Upper lobe of right lung (tissue), 1 donor: Measurements from ENCODE around the gene EPAS1. TPM values are rescaled to one million over a fixed set of nuclear protein-coding genes. Genes with fewer than 3 reads are reported as not detected.

Experiments used
- ATAC-seq: fragments of 200-7000 bp; cut with Tn5 transposase; one replicate; pipeline ENCODE4 v1.9.1; 2020; ENCODE audit warnings: mild to moderate bottlenecking, moderate library complexity
- DNase-seq: peaks from one replicate; pipeline ENCODE4 v3.0.0-alpha.2; 2020
- H3K27ac ChIP-seq: fragments of 200-600 bp; one replicate; pipeline ENCODE4 v1.8.0; 2022
- H3K27me3 ChIP-seq: fragments of 200-600 bp; one replicate; pipeline ENCODE4 v1.8.0; 2022; ENCODE audit warnings: mild to moderate bottlenecking
- H3K36me3 ChIP-seq: fragments of 200-600 bp; one replicate; pipeline ENCODE4 v1.8.0; 2022
- H3K4me1 ChIP-seq: fragments of 200-600 bp; one replicate; pipeline ENCODE4 v1.8.0; 2022
- H3K4me3 ChIP-seq: fragments of 200-600 bp; one replicate; pipeline ENCODE4 v1.8.0; 2022; ENCODE audit warnings: mild to moderate bottlenecking
- H3K9me3 ChIP-seq: fragments of 200-600 bp; one replicate; pipeline ENCODE4 v1.8.0; 2022
- intact Hi-C: fragments of 100-400 bp; cut with DNase I; formaldehyde crosslinking; loops from one replicate; pipeline ENCODE4 v1.11.0; 2022
- total RNA-seq: library from RNA; stranded (reverse); fragmentation: NEBNext Ultra II Directional; extraction: Animal tissue kit (Norgen Biotek cat#: 25700); gene quantifications from one replicate; pipeline ENCODE4 v1.2.1, GENCODE V29; 2021
- TF ChIP-seq, protein P1 (sequence below): fragments of 200-600 bp; IDR thresholded peaks from one replicate; pipeline ENCODE4 v1.8.0; 2022; ENCODE audit warnings: antibody characterized with exemption
- donor health status: DM: no; HTN: yes; CAD: no; lungs with severe emphysema.

The EPAS1 gene
- total RNA-seq, 1 donor from 2014 or later, result 1,593 TPM

DNA sequence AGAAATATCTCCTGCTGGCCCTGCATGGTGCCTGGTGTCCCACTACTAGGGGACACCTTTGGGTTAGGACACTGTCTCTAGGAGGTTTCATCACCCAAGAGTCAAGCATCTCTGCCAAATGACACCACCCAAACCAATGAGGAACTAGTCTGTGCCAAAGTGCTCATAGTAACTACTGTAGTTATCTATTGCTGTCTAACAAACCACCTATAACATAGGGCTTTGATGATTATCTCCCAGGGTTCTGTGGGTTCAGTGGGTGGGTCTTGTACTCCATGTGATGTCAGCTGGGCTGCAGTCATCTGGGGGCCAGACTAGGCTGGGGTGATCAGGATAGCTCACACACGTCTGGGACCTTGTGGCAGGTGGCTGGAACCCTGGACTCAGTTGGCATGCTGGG lies 59.8 kb downstream of the EPAS1 start:
- no peaks in the 10 kb centered on the region for H3K9me3 ChIP-seq
- no peak overlapping the region for H3K27ac ChIP-seq
- peaks cover 99% of the 10 kb centered on the region for H3K36me3 ChIP-seq
- no peak overlapping the region for H3K4me3 ChIP-seq
- peaks cover 28% of the 10 kb centered on the region for H3K4me1 ChIP-seq
- no peak for ATAC-seq
- H3K27me3 ChIP-seq, result no peaks in the 10 kb centered on the region
- intact Hi-C loops, result loop anchor here (10.0 kb wide), 1 partner anchor 52 kb away; no protein-coding TSS in a partner anchor
- TF ChIP-seq, protein P1, sequence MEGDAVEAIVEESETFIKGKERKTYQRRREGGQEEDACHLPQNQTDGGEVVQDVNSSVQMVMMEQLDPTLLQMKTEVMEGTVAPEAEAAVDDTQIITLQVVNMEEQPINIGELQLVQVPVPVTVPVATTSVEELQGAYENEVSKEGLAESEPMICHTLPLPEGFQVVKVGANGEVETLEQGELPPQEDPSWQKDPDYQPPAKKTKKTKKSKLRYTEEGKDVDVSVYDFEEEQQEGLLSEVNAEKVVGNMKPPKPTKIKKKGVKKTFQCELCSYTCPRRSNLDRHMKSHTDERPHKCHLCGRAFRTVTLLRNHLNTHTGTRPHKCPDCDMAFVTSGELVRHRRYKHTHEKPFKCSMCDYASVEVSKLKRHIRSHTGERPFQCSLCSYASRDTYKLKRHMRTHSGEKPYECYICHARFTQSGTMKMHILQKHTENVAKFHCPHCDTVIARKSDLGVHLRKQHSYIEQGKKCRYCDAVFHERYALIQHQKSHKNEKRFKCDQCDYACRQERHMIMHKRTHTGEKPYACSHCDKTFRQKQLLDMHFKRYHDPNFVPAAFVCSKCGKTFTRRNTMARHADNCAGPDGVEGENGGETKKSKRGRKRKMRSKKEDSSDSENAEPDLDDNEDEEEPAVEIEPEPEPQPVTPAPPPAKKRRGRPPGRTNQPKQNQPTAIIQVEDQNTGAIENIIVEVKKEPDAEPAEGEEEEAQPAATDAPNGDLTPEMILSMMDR, result no peak
- no peak for DNase-seq

DNA sequence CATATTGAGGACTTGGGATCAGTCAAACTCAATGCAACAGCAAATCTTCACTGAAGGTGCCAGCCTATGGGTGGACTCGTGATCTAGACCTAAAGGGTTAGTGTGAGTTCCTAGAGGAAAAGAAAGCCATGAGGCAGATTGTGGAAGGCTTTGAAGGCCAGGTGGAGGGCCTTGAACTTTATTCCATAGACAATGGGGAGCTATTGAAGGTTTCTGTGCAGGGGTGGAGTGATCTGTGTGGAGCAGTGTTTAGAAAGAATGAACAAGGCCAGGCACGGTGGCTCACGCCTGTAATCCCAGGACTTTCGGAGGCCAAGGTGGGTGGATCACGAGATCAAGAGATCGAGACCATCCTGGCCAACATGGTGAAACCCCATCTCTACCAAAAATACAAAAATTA lies 61.5 kb downstream of the EPAS1 start:
- intact Hi-C loops, result loop anchor here (10.0 kb wide), 1 partner anchor 54 kb away; no protein-coding TSS in a partner anchor
- H3K27me3 ChIP-seq, result no peaks in the 10 kb centered on the region
- H3K4me1 ChIP-seq, result peaks cover 26% of the 10 kb centered on the region
- H3K36me3 ChIP-seq, result peaks cover 96% of the 10 kb centered on the region
- no peak for ATAC-seq
- H3K9me3 ChIP-seq, result no peaks in the 10 kb centered on the region
- no peak for DNase-seq
- TF ChIP-seq, protein P1, result no peak
- no peak overlapping the region for H3K4me3 ChIP-seq
- no peak overlapping the region for H3K27ac ChIP-seq

DNA sequence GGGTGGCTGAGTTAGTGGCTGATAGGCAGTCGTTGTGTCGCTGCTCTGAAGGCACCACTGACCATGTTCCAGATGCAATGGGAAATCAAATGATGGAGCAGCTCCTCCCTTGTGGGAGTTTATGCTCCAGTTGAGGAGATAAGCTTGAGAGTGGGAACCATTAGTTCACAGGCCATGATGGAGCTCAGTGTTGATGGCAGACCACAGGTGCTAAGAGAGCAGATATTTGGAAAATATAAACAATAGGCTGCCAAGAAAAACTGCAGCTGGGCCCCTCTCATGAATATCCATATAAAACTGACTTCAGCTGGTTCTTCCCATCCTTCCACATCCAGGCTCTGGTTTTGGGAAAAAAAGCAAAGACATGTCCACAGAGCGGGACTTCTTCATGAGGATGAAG lies 63.1 kb downstream of the EPAS1 start:
- H3K27me3 ChIP-seq, result no peaks in the 10 kb centered on the region
- no peak overlapping the region for H3K27ac ChIP-seq
- TF ChIP-seq, protein P1, result no peak
- H3K36me3 ChIP-seq, result peaks cover 93% of the 10 kb centered on the region
- peaks cover 33% of the 10 kb centered on the region for H3K4me1 ChIP-seq
- no peaks in the 10 kb centered on the region for H3K9me3 ChIP-seq
- ATAC-seq, result no peak
- H3K4me3 ChIP-seq, result no peak overlapping the region
- DNase-seq, result no peak
- intact Hi-C loops, result loop anchor here (10.0 kb wide), 1 partner anchor 356 kb away; no protein-coding TSS in a partner anchor

DNA sequence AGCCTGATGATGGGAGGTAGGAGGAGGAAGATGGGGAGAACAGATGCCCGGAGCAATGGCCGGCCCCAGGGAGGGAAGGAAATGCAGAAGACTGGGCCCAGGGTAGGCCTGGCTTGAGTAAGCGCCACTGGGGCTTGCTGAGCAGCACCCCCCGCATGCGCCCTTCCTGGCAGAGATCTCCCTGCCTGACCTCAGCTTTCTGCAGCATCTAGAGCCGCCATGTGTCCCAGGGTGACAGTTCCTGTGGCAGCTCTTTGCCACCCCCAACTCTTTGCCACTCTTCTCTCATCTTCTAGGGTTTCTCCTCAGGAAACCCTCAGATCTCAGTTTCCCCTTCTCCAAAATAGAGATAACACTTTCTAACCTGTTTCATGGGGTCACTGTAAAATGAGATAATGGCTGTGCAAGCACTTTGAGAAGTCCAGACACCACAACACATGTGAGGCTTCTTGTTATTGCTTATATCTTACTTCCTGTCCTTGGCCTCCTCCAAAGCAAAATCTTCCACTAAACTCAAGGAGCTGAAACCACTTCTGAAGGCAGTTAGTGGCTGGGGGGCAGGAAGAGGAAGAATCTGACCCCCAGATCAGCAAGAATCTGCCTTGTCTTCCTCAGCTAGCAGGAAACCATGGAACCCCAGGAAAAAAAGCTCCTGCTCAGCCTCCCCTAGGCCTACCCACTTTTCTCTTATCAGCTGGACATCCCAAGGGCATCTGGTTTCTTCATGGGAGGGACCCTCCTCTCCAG lies 64.9 kb downstream of the EPAS1 start:
- no peak overlapping the region for H3K27ac ChIP-seq
- ATAC-seq, result no peak
- H3K9me3 ChIP-seq, result no peaks in the 10 kb centered on the region
- intact Hi-C loops, result loop anchor here (10.0 kb wide), 1 partner anchor 357 kb away; no protein-coding TSS in a partner anchor
- TF ChIP-seq, protein P1, result no peak
- peaks cover 93% of the 10 kb centered on the region for H3K36me3 ChIP-seq
- no peaks in the 10 kb centered on the region for H3K27me3 ChIP-seq
- H3K4me1 ChIP-seq, result peaks cover 45% of the 10 kb centered on the region
- H3K4me3 ChIP-seq, result no peak overlapping the region
- DNase-seq, result no peak

DNA sequence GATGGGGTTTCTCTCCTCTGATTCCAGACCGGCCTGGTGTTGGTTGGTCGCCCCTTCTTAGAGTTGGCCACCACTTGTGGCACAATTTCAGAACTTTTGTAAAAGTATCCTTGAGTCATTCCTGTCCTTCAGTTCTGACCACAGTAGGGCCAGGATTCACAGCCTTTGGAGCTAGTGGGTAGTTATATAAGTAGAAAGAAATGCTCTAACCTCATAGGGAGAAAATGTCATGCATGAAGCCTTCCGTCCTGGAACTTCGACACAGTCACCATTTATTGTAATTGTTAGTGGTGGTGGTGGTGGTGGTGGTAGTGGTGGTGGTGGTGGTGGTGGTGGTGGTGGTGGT lies 65.4 kb downstream of the EPAS1 start:
- no peak overlapping the region for H3K27ac ChIP-seq
- no peak for ATAC-seq
- TF ChIP-seq, protein P1, result no peak
- intact Hi-C loops, result loop anchor here (10.0 kb wide), 1 partner anchor 358 kb away; no protein-coding TSS in a partner anchor
- no peak for DNase-seq
- H3K36me3 ChIP-seq, result peaks cover 92% of the 10 kb centered on the region
- H3K4me1 ChIP-seq, result peaks cover 45% of the 10 kb centered on the region
- no peaks in the 10 kb centered on the region for H3K9me3 ChIP-seq
- no peaks in the 10 kb centered on the region for H3K27me3 ChIP-seq
- no peak overlapping the region for H3K4me3 ChIP-seq
